Stimulated activated naive CD8-positive, alpha-beta T cell treated with anti-CD3 and anti-CD28 coated beads, Interleukin-15, Interleukin-2, amounts not matched to agents 100 ng/mL and 50 ng/mL, for 24 hours (primary cell): ENCODE data around the gene ERBB2.
A peak's percentile ranks its signal among the peaks of the same experiment; 100 is the strongest.
"Not testable (repeated sequence)": the region's sequence is repeated elsewhere in the genome, so short reads cannot be mapped to it uniquely, and the experiment has no call there.

Experiments used
- H3K27ac Mint-ChIP-seq: one replicate; pipeline ENCODE4 v1.8.0; 2021; ENCODE audit warnings: mild to moderate bottlenecking, mixed read lengths
- H3K27me3 Mint-ChIP-seq: one replicate; pipeline ENCODE4 v1.8.0; 2021; ENCODE audit warnings: mixed read lengths
- H3K36me3 Mint-ChIP-seq: one replicate; pipeline ENCODE4 v1.8.0; 2021; ENCODE audit warnings: low read depth, mixed read lengths
- H3K4me1 Mint-ChIP-seq: one replicate; pipeline ENCODE4 v1.8.0; 2021; ENCODE audit warnings: low read depth, mixed read lengths
- H3K4me3 Mint-ChIP-seq: one replicate; pipeline ENCODE4 v1.8.0; 2021; ENCODE audit warnings: mild to moderate bottlenecking, mixed read lengths
- H3K9me3 Mint-ChIP-seq: one replicate; pipeline ENCODE4 v1.8.0; 2021; ENCODE audit warnings: mixed read lengths

The ERBB2 gene

GRCh38 chr17:39745335-39746144 is 45.7 kb downstream of the ERBB2 start:
- Mint-ChIP-seq H3K36me3 (no peaks in the 10 kb centered on the region), H3K4me3 (no peak overlapping the region), H3K27ac (no peak overlapping the region), H3K4me1 (peaks cover 6% of the 10 kb centered on the region), H3K9me3 (no peaks in the 10 kb centered on the region), H3K27me3 (no peaks in the 10 kb centered on the region)

GRCh38 chr17:39746145-39746461 is 46.2 kb downstream of the ERBB2 start:
- no peaks in the 10 kb centered on the region for H3K9me3 Mint-ChIP-seq
- no peak overlapping the region for H3K27ac Mint-ChIP-seq
- H3K4me3 Mint-ChIP-seq, result no peak overlapping the region
- no peaks in the 10 kb centered on the region for H3K36me3 Mint-ChIP-seq
- H3K27me3 Mint-ChIP-seq, result no peaks in the 10 kb centered on the region
- peaks cover 2% of the 10 kb centered on the region for H3K4me1 Mint-ChIP-seq

GRCh38 chr17:39747745-39748144 is 47.9 kb downstream of the ERBB2 start:
- Mint-ChIP-seq H3K27ac (no peak overlapping the region), H3K9me3 (no peaks in the 10 kb centered on the region), H3K4me1 (peaks cover 18% of the 10 kb centered on the region), H3K4me3 (no peak overlapping the region), H3K27me3 (no peaks in the 10 kb centered on the region), H3K36me3 (no peaks in the 10 kb centered on the region)

GRCh38 chr17:39748444-39749034 is 48.7 kb downstream of the ERBB2 start:
- not testable (repeated sequence) for H3K9me3 Mint-ChIP-seq, H3K4me3 Mint-ChIP-seq, H3K27ac Mint-ChIP-seq, H3K36me3 Mint-ChIP-seq, H3K27me3 Mint-ChIP-seq
- peaks cover 26% of the 10 kb centered on the region for H3K4me1 Mint-ChIP-seq

- no peak overlapping the region for H3K27ac Mint-ChIP-seq
- H3K9me3 Mint-ChIP-seq, result no peaks in the 10 kb centered on the region
- no peak overlapping the region for H3K4me3 Mint-ChIP-seq
- no peaks in the 10 kb centered on the region for H3K36me3 Mint-ChIP-seq
- H3K4me1 Mint-ChIP-seq, result peaks cover 33% of the 10 kb centered on the region
- no peaks in the 10 kb centered on the region for H3K27me3 Mint-ChIP-seq
Observed at GRCh38 chr17:39750131-39751015, 50.5 kb downstream of the ERBB2 start.

- H3K4me1 Mint-ChIP-seq, result peaks cover 40% of the 10 kb centered on the region
- peak overlapping the region; percentile 5 for H3K27ac Mint-ChIP-seq
- no peaks in the 10 kb centered on the region for H3K36me3 Mint-ChIP-seq
- no peak overlapping the region for H3K4me3 Mint-ChIP-seq
- H3K9me3 Mint-ChIP-seq, result no peaks in the 10 kb centered on the region
- no peaks in the 10 kb centered on the region for H3K27me3 Mint-ChIP-seq
Observed at GRCh38 chr17:39751016-39751543, 51.2 kb downstream of the ERBB2 start.

- H3K36me3 Mint-ChIP-seq, result no peaks in the 10 kb centered on the region
- no peaks in the 10 kb centered on the region for H3K9me3 Mint-ChIP-seq
- H3K4me3 Mint-ChIP-seq, result peak overlapping the region; percentile 10
- H3K27me3 Mint-ChIP-seq, result no peaks in the 10 kb centered on the region
- H3K4me1 Mint-ChIP-seq, result peaks cover 46% of the 10 kb centered on the region
- no peak overlapping the region for H3K27ac Mint-ChIP-seq
Observed at GRCh38 chr17:39751637-39752036, 51.8 kb downstream of the ERBB2 start.

GRCh38 chr17:39752241-39752881 is 52.5 kb downstream of the ERBB2 start:
- H3K9me3 Mint-ChIP-seq, result no peaks in the 10 kb centered on the region
- H3K4me3 Mint-ChIP-seq, result peak overlapping the region; percentile 27
- H3K27ac Mint-ChIP-seq, result peak overlapping the region; percentile 81
- peaks cover 53% of the 10 kb centered on the region for H3K4me1 Mint-ChIP-seq
- H3K27me3 Mint-ChIP-seq, result no peaks in the 10 kb centered on the region
- no peaks in the 10 kb centered on the region for H3K36me3 Mint-ChIP-seq

- Mint-ChIP-seq H3K4me1 (peaks cover 66% of the 10 kb centered on the region), H3K27me3 (no peaks in the 10 kb centered on the region), H3K9me3 (no peaks in the 10 kb centered on the region), H3K36me3 (peaks cover 6% of the 10 kb centered on the region), H3K27ac (peak overlapping the region; percentile 94), H3K4me3 (peak overlapping the region; percentile 78)
Observed at GRCh38 chr17:39753514-39754160, 53.8 kb downstream of the ERBB2 start.

GRCh38 chr17:39754161-39754957 is 54.5 kb downstream of the ERBB2 start:
- Mint-ChIP-seq H3K4me1 (peaks cover 73% of the 10 kb centered on the region), H3K9me3 (no peaks in the 10 kb centered on the region), H3K27ac (peak overlapping the region; percentile 99), H3K4me3 (peak overlapping the region; percentile 73), H3K27me3 (no peaks in the 10 kb centered on the region), H3K36me3 (peaks cover 13% of the 10 kb centered on the region)

GRCh38 chr17:39754958-39755553 is 55.2 kb downstream of the ERBB2 start:
- H3K27ac Mint-ChIP-seq, result peak overlapping the region; percentile 99
- peak overlapping the region; percentile 73 for H3K4me3 Mint-ChIP-seq
- no peaks in the 10 kb centered on the region for H3K27me3 Mint-ChIP-seq
- H3K9me3 Mint-ChIP-seq, result no peaks in the 10 kb centered on the region
- H3K36me3 Mint-ChIP-seq, result peaks cover 18% of the 10 kb centered on the region
- H3K4me1 Mint-ChIP-seq, result peaks cover 80% of the 10 kb centered on the region

- H3K4me1 Mint-ChIP-seq, result peaks cover 87% of the 10 kb centered on the region
- H3K4me3 Mint-ChIP-seq, result peak overlapping the region; percentile 73
- H3K36me3 Mint-ChIP-seq, result peaks cover 21% of the 10 kb centered on the region
- no peaks in the 10 kb centered on the region for H3K27me3 Mint-ChIP-seq
- H3K9me3 Mint-ChIP-seq, result no peaks in the 10 kb centered on the region
- H3K27ac Mint-ChIP-seq, result peak overlapping the region; percentile 99
Observed at GRCh38 chr17:39755554-39756379, 55.9 kb downstream of the ERBB2 start.
